HUES48 (cell line): ENCODE measurements around the gene TMEM245.
"Not testable (repeated sequence)": the region's sequence is repeated elsewhere in the genome, so short reads cannot be mapped to it uniquely, and the experiment has no call there.

ENCODE experiments used
- H3K27ac ChIP-seq: one replicate; pipeline ENCODE4 v1.7.0; 2013; ENCODE audit warnings: low read depth, low read length, inconsistent platforms
- H3K27me3 ChIP-seq: 2 replicates; pipeline ENCODE4 v1.6.1; 2013; ENCODE audit warnings: mild to moderate bottlenecking, low read length; ENCODE audit not compliant: control insufficient read depth, insufficient read depth
- H3K36me3 ChIP-seq: 2 replicates; pipeline ENCODE4 v1.6.1; 2013; ENCODE audit warnings: low read length; ENCODE audit not compliant: control insufficient read depth, insufficient read depth
- H3K4me1 ChIP-seq: 2 replicates; pipeline ENCODE4 v1.6.1; 2013; ENCODE audit warnings: mild to moderate bottlenecking, low read length; ENCODE audit not compliant: control insufficient read depth, insufficient read depth
- H3K4me3 ChIP-seq: 2 replicates; pipeline ENCODE4 v1.5.1; 2013; ENCODE audit warnings: mild to moderate bottlenecking, low read depth, low read length
- H3K9ac ChIP-seq: 2 replicates; pipeline ENCODE4 v1.6.1; 2013; ENCODE audit warnings: mild to moderate bottlenecking, low read depth, low read length, moderate library complexity
- H3K9me3 ChIP-seq: 2 replicates; pipeline ENCODE4 v1.6.1; 2013; ENCODE audit warnings: low read length; ENCODE audit not compliant: control insufficient read depth, insufficient read depth

TMEM245 gene

GRCh38 chr9:109062543-109062942, 57.2 kb downstream of the TMEM245 start:
- H3K9me3 ChIP-seq = no peaks in the 10 kb centered on the region
- peaks cover 81% of the 10 kb centered on the region for H3K36me3 ChIP-seq
- H3K9ac ChIP-seq = no peak overlapping the region
- no peaks in the 10 kb centered on the region for H3K27me3 ChIP-seq
- no peaks in the 10 kb centered on the region for H3K4me1 ChIP-seq
- no peak overlapping the region for H3K27ac ChIP-seq
- H3K4me3 ChIP-seq = no peak overlapping the region

- Histone ChIP-seq H3K27ac (no peak overlapping the region), H3K36me3 (peaks cover 83% of the 10 kb centered on the region), H3K9ac (no peak overlapping the region), H3K4me1 (no peaks in the 10 kb centered on the region), H3K27me3 (no peaks in the 10 kb centered on the region), H3K9me3 (no peaks in the 10 kb centered on the region), H3K4me3 (no peak overlapping the region)
Observed at GRCh38 chr9:109060191-109060590, 59.6 kb downstream of the TMEM245 start.

- not testable (repeated sequence) for H3K4me3 ChIP-seq, H3K27me3 ChIP-seq, H3K27ac ChIP-seq, H3K9me3 ChIP-seq, H3K9ac ChIP-seq
- Histone ChIP-seq H3K4me1 (0 out of 2 replicates have a peak, but pooled peaks cover 11% of the 10 kb centered on the region), H3K36me3 (peaks cover 87% of the 10 kb centered on the region)
Observed at GRCh38 chr9:109053121-109053520, 66.6 kb downstream of the TMEM245 start.

GRCh38 chr9:109052416-109052815, 67.3 kb downstream of the TMEM245 start:
- H3K36me3 ChIP-seq = peaks cover 90% of the 10 kb centered on the region
- H3K27me3 ChIP-seq = no peaks in the 10 kb centered on the region
- 0 out of 2 replicates have a peak, but pooled peaks cover 11% of the 10 kb centered on the region for H3K4me1 ChIP-seq
- no peak overlapping the region for H3K27ac ChIP-seq
- no peak overlapping the region for H3K9ac ChIP-seq
- no peak overlapping the region for H3K4me3 ChIP-seq
- H3K9me3 ChIP-seq = no peaks in the 10 kb centered on the region

- no peak overlapping the region for H3K27ac ChIP-seq
- no peaks in the 10 kb centered on the region for H3K9me3 ChIP-seq
- no peak overlapping the region for H3K4me3 ChIP-seq
- H3K9ac ChIP-seq = no peak overlapping the region
- H3K27me3 ChIP-seq = no peaks in the 10 kb centered on the region
- H3K4me1 ChIP-seq = 0 out of 2 replicates have a peak, but pooled peaks cover 11% of the 10 kb centered on the region
- peaks cover 90% of the 10 kb centered on the region for H3K36me3 ChIP-seq
Observed at GRCh38 chr9:109051733-109052132, 68.0 kb downstream of the TMEM245 start.

GRCh38 chr9:109050444-109050843, 69.3 kb downstream of the TMEM245 start:
- Histone ChIP-seq H3K9me3 (no peaks in the 10 kb centered on the region), H3K4me3 (no peak overlapping the region), H3K4me1 (0 out of 2 replicates have a peak, but pooled peaks cover 11% of the 10 kb centered on the region), H3K9ac (no peak overlapping the region), H3K27ac (no peak overlapping the region), H3K36me3 (peaks cover 96% of the 10 kb centered on the region), H3K27me3 (no peaks in the 10 kb centered on the region)

- Histone ChIP-seq H3K4me1 (0 out of 2 replicates have a peak, but pooled peaks cover 5% of the 10 kb centered on the region), H3K36me3 (peaks cover 96% of the 10 kb centered on the region), H3K4me3 (no peak overlapping the region), H3K27ac (no peak overlapping the region), H3K9ac (no peak overlapping the region), H3K27me3 (no peaks in the 10 kb centered on the region), H3K9me3 (no peaks in the 10 kb centered on the region)
Observed at GRCh38 chr9:109048822-109049221, 70.9 kb downstream of the TMEM245 start.

GRCh38 chr9:109047259-109047658, 72.5 kb downstream of the TMEM245 start:
- Histone ChIP-seq H3K36me3 (peaks cover 89% of the 10 kb centered on the region), H3K27ac (no peak overlapping the region), H3K27me3 (no peaks in the 10 kb centered on the region), H3K9ac (no peak overlapping the region), H3K4me1 (no peaks in the 10 kb centered on the region), H3K9me3 (no peaks in the 10 kb centered on the region), H3K4me3 (no peak overlapping the region)

- Histone ChIP-seq H3K27me3 (no peaks in the 10 kb centered on the region), H3K36me3 (peaks cover 79% of the 10 kb centered on the region), H3K4me1 (no peaks in the 10 kb centered on the region), H3K9ac (no peak overlapping the region), H3K27ac (no peak overlapping the region), H3K9me3 (no peaks in the 10 kb centered on the region), H3K4me3 (no peak overlapping the region)
Observed at GRCh38 chr9:109046346-109046745, 73.4 kb downstream of the TMEM245 start.

- no peak overlapping the region for H3K9ac ChIP-seq
- no peaks in the 10 kb centered on the region for H3K4me1 ChIP-seq
- no peaks in the 10 kb centered on the region for H3K9me3 ChIP-seq
- no peak overlapping the region for H3K4me3 ChIP-seq
- no peak overlapping the region for H3K27ac ChIP-seq
- peaks cover 63% of the 10 kb centered on the region for H3K36me3 ChIP-seq
- no peaks in the 10 kb centered on the region for H3K27me3 ChIP-seq
Observed at GRCh38 chr9:109043578-109043977, 76.2 kb downstream of the TMEM245 start.

- Histone ChIP-seq H3K27ac (no peak overlapping the region), H3K27me3 (no peaks in the 10 kb centered on the region), H3K9ac (no peak overlapping the region), H3K4me3 (no peak overlapping the region), H3K36me3 (peaks cover 61% of the 10 kb centered on the region), H3K4me1 (no peaks in the 10 kb centered on the region), H3K9me3 (no peaks in the 10 kb centered on the region)
Observed at GRCh38 chr9:109040571-109040970, 79.2 kb downstream of the TMEM245 start.

- Histone ChIP-seq H3K27ac (no peak overlapping the region), H3K9ac (no peak overlapping the region), H3K4me3 (no peak overlapping the region), H3K27me3 (no peaks in the 10 kb centered on the region), H3K36me3 (peaks cover 59% of the 10 kb centered on the region), H3K4me1 (no peaks in the 10 kb centered on the region), H3K9me3 (no peaks in the 10 kb centered on the region)
Observed at GRCh38 chr9:109039539-109039938, 80.2 kb downstream of the TMEM245 start.
